H1 (cell line): ENCODE data around the gene LHCGR. TPM values are rescaled to one million over a fixed set of nuclear protein-coding genes. Genes with fewer than 3 reads are reported as not detected.

Source experiments
- CTCF ChIA-PET: fragments of 300-600 bp; sonication (Branson Sonifier 250); formaldehyde crosslinking; loops from one replicate; lab custom pipeline; 2021; ENCODE audit not compliant: partially characterized antibody; lab: Charles Lee
- POLR2A ChIA-PET: fragments of 300-600 bp; sonication (Branson Sonifier 250); formaldehyde crosslinking; loops from one replicate; lab custom pipeline; 2021; ENCODE audit warnings: inconsistent platforms; ENCODE audit not compliant: partially characterized antibody; lab: Charles Lee
- DNase-seq, 2 experiments: peaks; one replicate each; pipeline versions ENCODE4 v3.0.0 to v3.0.0-alpha.2; 2010 to 2022; ENCODE audit warnings: low spot score in 2 of 2, low read depth in 1 of 2, mixed read lengths in 1 of 2
- FAIRE-seq: peaks from 2 replicates; lab custom pipeline; 2011; peaks lifted over from hg19 to GRCh38; lab: Jason Lieb, UNC
- H2AFZ ChIP-seq: 2 replicates; pipeline ENCODE4 v1.8.1; 2012; ENCODE audit warnings: low read length, inconsistent platforms
- H2AK5ac ChIP-seq: 2 replicates; pipeline ENCODE4 v1.6.1; 2013; ENCODE audit warnings: low read depth, low read length
- H2BK120ac ChIP-seq: replicated peaks from 2 replicates; pipeline ENCODE3; 2013; ENCODE audit warnings: low read depth, low read length, inconsistent platforms
- H2BK12ac ChIP-seq: 2 replicates; pipeline ENCODE4 v1.6.1; 2013; ENCODE audit warnings: low read depth, low read length
- H2BK15ac ChIP-seq: 2 replicates; pipeline ENCODE4 v1.6.1; 2013; ENCODE audit warnings: low read length
- H2BK20ac ChIP-seq: 2 replicates; pipeline ENCODE4 v1.6.1; 2013; ENCODE audit warnings: low read length
- H2BK5ac ChIP-seq: 2 replicates; pipeline ENCODE4 v1.6.1; 2013; ENCODE audit warnings: low read depth, low read length
- H3K14ac ChIP-seq: 2 replicates; pipeline ENCODE4 v1.6.1; 2013; ENCODE audit warnings: inconsistent platforms; ENCODE audit not compliant: insufficient read length
- H3K18ac ChIP-seq: 2 replicates; pipeline ENCODE4 v1.6.1; 2013; ENCODE audit warnings: low read length; ENCODE audit errors: extremely low read depth
- H3K23ac ChIP-seq: 2 replicates; pipeline ENCODE4 v1.6.1; 2013; ENCODE audit warnings: inconsistent platforms; ENCODE audit not compliant: insufficient read length
- H3K23me2 ChIP-seq: 2 replicates; pipeline ENCODE4 v1.6.1; 2013; ENCODE audit warnings: low read depth, low read length
- H3K27ac ChIP-seq: 2 replicates; pipeline ENCODE4 v1.6.1; 2011; ENCODE audit warnings: low read depth, low read length, inconsistent platforms
- H3K27me3 ChIP-seq, 4 experiments: replicated peaks in 1 of 4; 1 replicate in 1 of 4; 2 replicates in 3 of 4; pipeline versions ENCODE4 v1.6.1 to v1.8.1; 2011 to 2013; ENCODE audit warnings: low read length in 3 of 4, mild to moderate bottlenecking in 3 of 4, inconsistent platforms in 2 of 4, mixed read lengths in 2 of 4, moderate library complexity in 1 of 4; ENCODE audit not compliant: control insufficient read depth in 3 of 4, insufficient read depth in 3 of 4; ENCODE audit errors: extremely low read depth in 1 of 4
- H3K36me3 ChIP-seq, 4 experiments: 2 replicates each; pipeline versions ENCODE4 v1.6.1 to v1.8.1; 2011 to 2013; ENCODE audit warnings: mild to moderate bottlenecking in 4 of 4, low read length in 3 of 4, moderate library complexity in 2 of 4, control low read depth in 1 of 4, inconsistent platforms in 1 of 4; ENCODE audit not compliant: insufficient read depth in 4 of 4, control insufficient read depth in 2 of 4
- H3K4ac ChIP-seq: replicated peaks from 2 replicates; pipeline ENCODE3; 2013; ENCODE audit warnings: low read length, low read depth, mixed read lengths, inconsistent platforms; ENCODE audit not compliant: insufficient read length
- H3K4me1 ChIP-seq, 4 experiments: replicated peaks in 1 of 4; 1 replicate in 1 of 4; 2 replicates in 3 of 4; pipeline versions ENCODE4 v1.6.1 to v1.8.1; 2011 to 2013; ENCODE audit warnings: low read length in 3 of 4, inconsistent platforms in 2 of 4, mixed read lengths in 1 of 4; ENCODE audit not compliant: insufficient read depth in 4 of 4, control insufficient read depth in 3 of 4
- H3K4me2 ChIP-seq, 2 experiments: 2 replicates each; pipeline versions ENCODE4 v1.6.1 to v1.8.1; 2011 to 2013; ENCODE audit warnings: low read depth in 2 of 2, low read length in 2 of 2, control low read depth in 1 of 2, inconsistent platforms in 1 of 2, mild to moderate bottlenecking in 1 of 2; ENCODE audit not compliant: insufficient read depth in 1 of 2
- H3K4me3 ChIP-seq, 4 experiments: fragments of 200-600, 300-600 bp in 1 of 4; sonication (generic), shearing (Covaris generic), sonication (Bioruptor Twin) in 1 of 4; 2 replicates each; pipeline versions ENCODE4 v1.5.1 to v1.8.1; 2011 to 2016; ENCODE audit warnings: low read length in 4 of 4, low read depth in 3 of 4, control low read depth in 2 of 4, inconsistent platforms in 2 of 4, mild to moderate bottlenecking in 2 of 4, mixed read lengths in 1 of 4, moderate library complexity in 1 of 4; ENCODE audit not compliant: insufficient read depth in 2 of 4; ENCODE audit errors: extremely low read depth in 1 of 4
- H3K56ac ChIP-seq: replicated peaks from 2 replicates; pipeline ENCODE3; 2013; ENCODE audit warnings: low read depth, mild to moderate bottlenecking, mixed read lengths, low read length, inconsistent platforms; ENCODE audit not compliant: insufficient read length
- H3K79me1 ChIP-seq: 2 replicates; pipeline ENCODE4 v1.6.1; 2013; ENCODE audit warnings: low read depth, low read length, control low read depth
- H3K79me2 ChIP-seq, 2 experiments: 2 replicates each; pipeline versions ENCODE4 v1.6.1 to v1.8.1; 2012 to 2013; ENCODE audit warnings: low read length in 2 of 2, mild to moderate bottlenecking in 2 of 2, inconsistent platforms in 1 of 2; ENCODE audit not compliant: insufficient read depth in 2 of 2, control insufficient read depth in 1 of 2
- H3K9ac ChIP-seq, 4 experiments: replicated peaks in 1 of 4; 1 replicate in 1 of 4; 2 replicates in 3 of 4; pipeline versions ENCODE4 v1.6.1 to v1.8.1; 2011 to 2013; ENCODE audit warnings: low read depth in 3 of 4, low read length in 3 of 4, control low read depth in 2 of 4, mild to moderate bottlenecking in 2 of 4, moderate library complexity in 2 of 4, inconsistent platforms in 1 of 4; ENCODE audit errors: extremely low read depth in 1 of 4
- H3K9me3 ChIP-seq, 2 experiments: 2 replicates each; pipeline versions ENCODE4 v1.6.1 to v1.8.1; 2012 to 2013; ENCODE audit warnings: mild to moderate bottlenecking in 2 of 2, moderate library complexity in 2 of 2, control low read depth in 1 of 2, inconsistent platforms in 1 of 2, low read depth in 1 of 2, low read length in 1 of 2, mixed read lengths in 1 of 2; ENCODE audit not compliant: insufficient read depth in 2 of 2
- H4K20me1 ChIP-seq, 2 experiments: replicated peaks in 1 of 2; 2 replicates each; pipeline versions ENCODE3 to v1.8.1; 2011 to 2013; ENCODE audit warnings: inconsistent platforms in 2 of 2, low read length in 2 of 2, mild to moderate bottlenecking in 1 of 2; ENCODE audit not compliant: insufficient read depth in 2 of 2, control insufficient read depth in 1 of 2
- H4K5ac ChIP-seq: 2 replicates; pipeline ENCODE4 v1.6.1; 2013; ENCODE audit warnings: low read length, low read depth, mixed read lengths, inconsistent platforms; ENCODE audit not compliant: insufficient read length
- H4K8ac ChIP-seq: 2 replicates; pipeline ENCODE4 v1.8.0; 2013; ENCODE audit warnings: mild to moderate bottlenecking, moderate library complexity, low read length, inconsistent platforms; ENCODE audit not compliant: insufficient read depth; ENCODE audit errors: extremely low read depth
- H4K91ac ChIP-seq: replicated peaks from 2 replicates; pipeline ENCODE3; 2013; ENCODE audit warnings: low read length, mixed read lengths, inconsistent platforms; ENCODE audit not compliant: insufficient read length
- CBX8 ChIP-seq: fragments of 300-800, 300-1000 bp; sonication (generic); IDR thresholded peaks from 2 replicates; pipeline ENCODE4 v1.7.1; 2016; ENCODE audit warnings: low read depth, low read length, borderline replicate concordance
- POLR2AphosphoS5 ChIP-seq: IDR thresholded peaks from 2 replicates; pipeline ENCODE4 v1.6.1; 2011; ENCODE audit warnings: low read depth, low read length
- POU5F1 ChIP-seq: IDR thresholded peaks from 2 replicates; pipeline ENCODE4 v1.6.1; 2011; ENCODE audit warnings: low read depth, mild to moderate bottlenecking, low read length, moderate library complexity
- RBBP5 ChIP-seq: IDR thresholded peaks from 2 replicates; pipeline ENCODE4 v1.7.1; 2012; ENCODE audit warnings: low read depth, mild to moderate bottlenecking, inconsistent platforms, low read length, moderate library complexity, borderline replicate concordance
- RNF2 ChIP-seq: fragments of 200-900, 300-1000 bp; sonication (generic); IDR thresholded peaks from 2 replicates; pipeline ENCODE4 v1.7.1; 2016; ENCODE audit warnings: borderline replicate concordance, low read depth, mild to moderate bottlenecking, antibody characterized with exemption, low read length; ENCODE audit not compliant: poor library complexity, severe bottlenecking; ENCODE audit errors: missing control alignments
- SP1 ChIP-seq: IDR thresholded peaks from 2 replicates; pipeline ENCODE4 v1.6.1; 2011; ENCODE audit warnings: low read depth, low read length
- SP2 ChIP-seq: IDR thresholded peaks from 2 replicates; pipeline ENCODE4 v1.6.1; 2012; ENCODE audit warnings: mild to moderate bottlenecking, low read length, inconsistent platforms
- SRF ChIP-seq: IDR thresholded peaks from 2 replicates; pipeline ENCODE4 v1.6.1; 2011; ENCODE audit warnings: mild to moderate bottlenecking, low read depth, low read length, moderate library complexity
- TAF7 ChIP-seq: optimal IDR thresholded peaks from 2 replicates; pipeline ENCODE3; 2011; ENCODE audit warnings: low read depth, mild to moderate bottlenecking, inconsistent platforms, low read length, moderate library complexity, borderline replicate concordance
- TBP ChIP-seq: IDR thresholded peaks from 2 replicates; pipeline ENCODE4 v1.6.1; 2011; ENCODE audit warnings: low read depth, low read length, improper control_type of control experiment
- YY1 ChIP-seq: IDR thresholded peaks from 2 replicates; pipeline ENCODE4 v1.6.1; 2011; ENCODE audit warnings: low read depth, mild to moderate bottlenecking, low read length
- WGBS, 2 experiments: shearing (Covaris generic) in 1 of 2; methylation state at CpG; one replicate each; pipeline versions ENCODE4 v1.1.6 to v1.1.7; 2013 to 2015; ENCODE audit warnings: low lambda C conversion rate in 2 of 2, mixed read lengths in 2 of 2, inconsistent platforms in 1 of 2, low coverage in 1 of 2, missing lambda C conversion rate in 1 of 2; ENCODE audit not compliant: insufficient replicate concordance in 2 of 2, insufficient coverage in 1 of 2, insufficient read length in 1 of 2; ENCODE audit errors: extremely low coverage in 1 of 2, missing lambda C conversion rate in 1 of 2; 5-methylcytosine and 5-hydroxymethylcytosine counted together
- polyA plus RNA-seq, 7 experiments: library from polyadenylated mRNA; depleted of rRNA in 3 of 7; stranded (reverse) in 5 of 7; unstranded in 2 of 7; fragments of >200 nt in 5 of 7; fragments of 200-250 nt in 2 of 7; gene quantifications; 1 replicate in 5 of 7; 2 replicates in 1 of 7; 4 replicates in 1 of 7; pipeline versions ENCODE4 v1.2.1 to v1.2.3, GENCODE V29; 2011 to 2013; ENCODE audit warnings: missing spikeins in 2 of 7, mixed read lengths in 2 of 7
- total RNA-seq: library from RNA; stranded (reverse); fragmentation: NEBNext Ultra II Directional; extraction: Animal tissue kit (Norgen Biotek cat#: 25700); gene quantifications from 2 replicates; pipeline ENCODE4 v1.2.1, GENCODE V29; 2021
- TF ChIP-seq, protein P1 (sequence below): IDR thresholded peaks from 2 replicates; pipeline ENCODE4 v1.6.1; 2012; ENCODE audit warnings: inconsistent platforms
- TF ChIP-seq, protein P2 (sequence below): IDR thresholded peaks from 2 replicates; pipeline ENCODE4 v1.6.1; 2012; ENCODE audit warnings: low read length, inconsistent platforms

Gene LHCGR
- total and polyA plus RNA-seq, 2 of the 8 experiments (the other 6 are each of a cell fraction or from before 2014, with no cell fraction given), result 0.30 to 0.73 TPM

DNA sequence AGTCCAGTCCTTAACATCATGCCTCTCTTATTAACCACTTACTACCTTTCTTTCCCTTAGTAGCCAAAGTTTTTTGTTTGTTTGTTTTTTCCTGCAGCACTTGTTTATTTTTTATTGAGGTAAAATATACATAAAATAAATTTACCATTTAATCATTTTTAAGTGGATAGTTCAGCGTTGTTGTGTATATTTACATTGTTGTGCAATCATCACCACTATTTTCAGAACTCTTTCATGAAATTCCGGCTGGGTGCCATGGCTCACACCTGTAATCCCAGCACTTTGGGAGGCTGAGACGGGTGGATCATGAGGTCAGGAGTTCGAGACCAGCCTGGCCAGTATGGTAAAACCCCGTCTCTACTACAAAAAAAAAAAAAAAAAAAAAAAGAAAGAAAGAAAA, 38.1 kb upstream of the LHCGR start:
- Histone ChIP-seq H4K8ac (no peak overlapping the region), H3K27me3 (no peaks in the 10 kb centered on the region), H3K4me1 (peaks cover 0 to 11% (median 6%) of the 10 kb centered on the region in 4 experiments; a peak in 3 of 7 replicates), H2BK5ac (no peak overlapping the region), H2AFZ (no peak overlapping the region), H3K4me2 (no peak overlapping the region), H3K79me2 (no peaks in the 10 kb centered on the region), H3K14ac (no peak overlapping the region), H3K23me2 (no peaks in the 10 kb centered on the region; the same call in 1 of the 2 replicates), H3K4ac (no peak overlapping the region), H3K79me1 (no peaks in the 10 kb centered on the region), H3K56ac (no peak overlapping the region), H2BK120ac (no peak overlapping the region), H2BK20ac (no peak overlapping the region), H3K23ac (no peak overlapping the region), H4K20me1 (no peaks in the 10 kb centered on the region), H3K4me3 (no peak overlapping the region), H3K9me3 (no peaks in the 10 kb centered on the region), H4K91ac (no peak overlapping the region), H3K36me3 (no peaks in the 10 kb centered on the region), H2BK12ac (no peak overlapping the region), H2BK15ac (no peak overlapping the region), H3K27ac (no peak overlapping the region), H2AK5ac (no peak overlapping the region), H3K18ac (no peak overlapping the region), H3K9ac (no peak overlapping the region), H4K5ac (no peak overlapping the region)
- ChIA-PET CTCF (interaction anchor here (1.0 kb wide), 1 partner anchor 251 kb away, joined by 3 read pairs; no protein-coding TSS in a partner anchor), POLR2A (no interaction called here)
- FAIRE-seq, result no peak
- 86% methylated on average over 5 of the region's 5 CpGs; no CpG with 5 or more reads in 1 of the 2 experiments for WGBS, 2 experiments
- no peak for DNase-seq
- TF ChIP-seq TAF7 (no peak), SP1 (no peak), POLR2AphosphoS5 (no peak), RBBP5 (no peak), TBP (no peak), RNF2 (no peak), CBX8 (no peak), POU5F1 (no peak), SP2 (no peak), YY1 (no peak), SRF (no peak)
- TF ChIP-seq, protein P1, sequence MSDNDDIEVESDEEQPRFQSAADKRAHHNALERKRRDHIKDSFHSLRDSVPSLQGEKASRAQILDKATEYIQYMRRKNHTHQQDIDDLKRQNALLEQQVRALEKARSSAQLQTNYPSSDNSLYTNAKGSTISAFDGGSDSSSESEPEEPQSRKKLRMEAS, result no peak
- TF ChIP-seq, protein P2, sequence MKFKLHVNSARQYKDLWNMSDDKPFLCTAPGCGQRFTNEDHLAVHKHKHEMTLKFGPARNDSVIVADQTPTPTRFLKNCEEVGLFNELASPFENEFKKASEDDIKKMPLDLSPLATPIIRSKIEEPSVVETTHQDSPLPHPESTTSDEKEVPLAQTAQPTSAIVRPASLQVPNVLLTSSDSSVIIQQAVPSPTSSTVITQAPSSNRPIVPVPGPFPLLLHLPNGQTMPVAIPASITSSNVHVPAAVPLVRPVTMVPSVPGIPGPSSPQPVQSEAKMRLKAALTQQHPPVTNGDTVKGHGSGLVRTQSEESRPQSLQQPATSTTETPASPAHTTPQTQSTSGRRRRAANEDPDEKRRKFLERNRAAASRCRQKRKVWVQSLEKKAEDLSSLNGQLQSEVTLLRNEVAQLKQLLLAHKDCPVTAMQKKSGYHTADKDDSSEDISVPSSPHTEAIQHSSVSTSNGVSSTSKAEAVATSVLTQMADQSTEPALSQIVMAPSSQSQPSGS, result no peak
